Measurements from ENCODE around the gene PKP1. TPM values are rescaled to one million over a fixed set of nuclear protein-coding genes. Genes with fewer than 3 reads are reported as not detected.

The PKP1 gene
- total RNA-seq, 2 donors from 2014 or later = 0.18 to 0.44 TPM

GRCh38 chr1:201362906-201363305 is 79.6 kb downstream of the PKP1 start:
- H3K27ac ChIP-seq (ENCODE audit: low read depth, low read length) = no peak overlapping the region
- no peaks in the 10 kb centered on the region for H3K9me3 ChIP-seq (ENCODE audit: control insufficient read depth, low read length)
- Mint-ChIP-seq H3K27me3 (ENCODE audit: insufficient read depth) (peaks cover 3% of the 10 kb centered on the region), H3K4me3 (no peak overlapping the region), H3K36me3 (ENCODE audit: low read depth) (no peaks in the 10 kb centered on the region), H3K9me3 (no peaks in the 10 kb centered on the region), H3K27ac (no peak overlapping the region), H3K4me1 (peaks cover 6% of the 10 kb centered on the region)
- peak; percentile 30 for DNase-seq
- no peak for TF ChIP-seq CTCF (conservative IDR thresholded peaks at IDR 0.05)
- 94 to 100% methylated on average over 3 of the region's 3 CpGs for WGBS, 2 experiments (ENCODE audit: insufficient coverage in 1 of 2, insufficient read length in 1 of 2)
- no peak overlapping the region for H3K9ac ChIP-seq (ENCODE audit: extremely low read depth, low read length, poor library complexity, severe bottlenecking)
- H3K4me3 ChIP-seq (ENCODE audit: low read length) = no peak overlapping the region
- no peaks in the 10 kb centered on the region for H3K4me1 ChIP-seq (ENCODE audit: control insufficient read depth, insufficient read depth, low read length)
- H3K27me3 ChIP-seq (ENCODE audit: control insufficient read depth, insufficient read depth, low read length, poor library complexity, severe bottlenecking) = no peaks in the 10 kb centered on the region
- H3K36me3 ChIP-seq (ENCODE audit: control insufficient read depth, insufficient read depth, low read length) = no peaks in the 10 kb centered on the region

GRCh38 chr1:201363467-201363866 is 80.2 kb downstream of the PKP1 start:
- TF ChIP-seq CTCF (conservative IDR thresholded peaks at IDR 0.05) = no peak
- no peak overlapping the region for H3K4me3 ChIP-seq (ENCODE audit: low read length)
- H3K4me1 Mint-ChIP-seq = peaks cover 6% of the 10 kb centered on the region
- no peaks in the 10 kb centered on the region for H3K36me3 Mint-ChIP-seq (ENCODE audit: low read depth)
- no peaks in the 10 kb centered on the region for H3K9me3 ChIP-seq (ENCODE audit: control insufficient read depth, low read length)
- DNase-seq = peak; percentile 31
- no peaks in the 10 kb centered on the region for H3K9me3 Mint-ChIP-seq
- H3K27ac ChIP-seq (ENCODE audit: low read depth, low read length) = no peak overlapping the region
- no peaks in the 10 kb centered on the region for H3K27me3 ChIP-seq (ENCODE audit: control insufficient read depth, insufficient read depth, low read length, poor library complexity, severe bottlenecking)
- H3K9ac ChIP-seq (ENCODE audit: extremely low read depth, low read length, poor library complexity, severe bottlenecking) = no peak overlapping the region
- H3K27ac Mint-ChIP-seq = no peak overlapping the region
- 93 to 95% methylated on average over 6 to 8 of the region's 8 CpGs for WGBS, 2 experiments (ENCODE audit: insufficient coverage in 1 of 2, insufficient read length in 1 of 2)
- H3K27me3 Mint-ChIP-seq (ENCODE audit: insufficient read depth) = peaks cover 3% of the 10 kb centered on the region
- no peaks in the 10 kb centered on the region for H3K36me3 ChIP-seq (ENCODE audit: control insufficient read depth, insufficient read depth, low read length)
- H3K4me3 Mint-ChIP-seq = no peak overlapping the region
- H3K4me1 ChIP-seq (ENCODE audit: control insufficient read depth, insufficient read depth, low read length) = no peaks in the 10 kb centered on the region

GRCh38 chr1:201364808-201365105 is 81.5 kb downstream of the PKP1 start:
- 95 to 96% methylated on average over 4 to 6 of the region's 6 CpGs for WGBS, 2 experiments (ENCODE audit: insufficient coverage in 1 of 2, insufficient read length in 1 of 2)
- Histone ChIP-seq H3K4me1 (ENCODE audit: control insufficient read depth, insufficient read depth, low read length) (no peaks in the 10 kb centered on the region), H3K27me3 (ENCODE audit: control insufficient read depth, insufficient read depth, low read length, poor library complexity, severe bottlenecking) (no peaks in the 10 kb centered on the region), H3K27ac (ENCODE audit: low read depth, low read length) (no peak overlapping the region), H3K36me3 (ENCODE audit: control insufficient read depth, insufficient read depth, low read length) (no peaks in the 10 kb centered on the region), H3K4me3 (ENCODE audit: low read length) (no peak overlapping the region), H3K9ac (ENCODE audit: extremely low read depth, low read length, poor library complexity, severe bottlenecking) (no peak overlapping the region), H3K9me3 (ENCODE audit: control insufficient read depth, low read length) (no peaks in the 10 kb centered on the region)
- H3K36me3 Mint-ChIP-seq (ENCODE audit: low read depth) = no peaks in the 10 kb centered on the region
- peaks cover 8% of the 10 kb centered on the region for H3K27me3 Mint-ChIP-seq (ENCODE audit: insufficient read depth)
- no peak overlapping the region for H3K4me3 Mint-ChIP-seq
- DNase-seq = peak; percentile 32
- TF ChIP-seq CTCF (conservative IDR thresholded peaks at IDR 0.05) = no peak
- no peaks in the 10 kb centered on the region for H3K9me3 Mint-ChIP-seq
- H3K4me1 Mint-ChIP-seq = peaks cover 6% of the 10 kb centered on the region
- no peak overlapping the region for H3K27ac Mint-ChIP-seq

Measured in endodermal cell (in vitro differentiated cells).